ENCODE measurements around the gene TRIM23.
"Not testable (repeated sequence)": the region's sequence is repeated elsewhere in the genome, so short reads cannot be mapped to it uniquely, and the experiment has no call there.

Gene TRIM23

DNA sequence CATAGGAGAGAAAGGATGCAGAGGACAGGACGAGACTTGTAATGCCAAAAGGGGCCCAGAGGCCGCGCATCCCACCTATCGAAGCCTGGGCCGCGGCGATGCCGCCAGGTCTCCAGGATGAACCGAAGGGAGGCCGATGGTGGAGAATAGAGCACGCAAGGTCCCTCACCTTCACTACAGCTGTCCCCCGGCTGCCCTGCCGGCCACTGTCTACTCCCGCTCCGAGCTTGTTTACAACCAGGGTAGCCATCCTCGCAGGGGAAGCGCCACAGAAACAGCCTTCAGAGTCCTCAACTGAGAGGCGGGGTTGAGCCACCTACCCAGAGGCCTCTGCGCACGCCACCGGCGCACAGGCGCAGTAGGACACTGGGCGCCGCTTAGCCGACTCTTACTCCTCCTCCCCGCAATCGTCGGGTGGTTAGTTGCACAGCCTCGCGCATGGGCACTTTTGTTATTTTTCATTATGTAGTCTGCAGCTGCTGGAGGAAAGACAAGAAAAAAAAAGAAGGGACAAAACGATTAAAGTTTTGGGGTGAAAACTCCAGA is at the start of gene TRIM23:
Gene TRIM23 (minus strand): TSS at position 309 of the 546 bp plus-strand sequence. CDS start 59 bp downstream, at position 250.
- peak; percentile 94 for DNase-seq (ENCODE audit: low read depth)

DNA sequence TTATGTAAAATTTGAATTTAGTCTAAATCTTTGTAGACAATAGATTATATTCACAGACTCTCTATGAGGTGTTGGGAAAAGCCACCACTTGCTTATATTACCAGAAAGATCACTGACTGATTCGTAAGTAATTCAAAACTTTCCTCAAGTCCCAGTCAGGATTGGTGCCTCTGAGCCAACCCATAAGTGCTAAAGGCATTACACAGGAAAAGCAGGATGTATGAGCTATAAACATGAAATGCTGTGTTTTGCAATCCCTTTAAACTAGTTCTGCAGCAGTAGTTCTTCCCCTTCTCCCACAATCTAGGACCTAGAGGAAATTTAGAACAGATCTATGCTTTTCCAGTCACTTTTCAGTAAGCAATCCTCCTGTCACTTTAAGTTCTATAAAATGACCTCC is 48.7 kb upstream of the TRIM23 start:
- peak; percentile 69 for DNase-seq (ENCODE audit: low read depth)

DNA sequence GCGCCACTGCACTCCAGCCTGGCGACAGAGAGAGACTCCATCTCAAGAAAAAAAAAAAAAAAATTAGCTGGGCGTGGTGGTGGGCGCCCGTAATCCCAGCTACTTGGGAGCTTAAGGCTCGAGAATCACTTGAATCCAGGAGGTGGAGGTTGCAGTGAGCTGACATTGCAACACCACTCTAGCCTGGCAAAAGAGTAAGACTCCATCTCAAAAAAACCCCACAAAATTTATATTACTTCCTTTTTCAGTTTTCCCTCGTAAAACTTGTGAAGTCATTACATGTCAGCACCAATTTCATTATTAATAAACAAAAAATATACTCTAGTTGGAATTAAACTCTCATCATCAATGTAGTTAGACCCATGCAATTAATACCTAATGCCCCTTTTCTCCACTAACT is 44.6 kb upstream of the TRIM23 start:
- DNase-seq (ENCODE audit: low read depth) = no peak

DNA sequence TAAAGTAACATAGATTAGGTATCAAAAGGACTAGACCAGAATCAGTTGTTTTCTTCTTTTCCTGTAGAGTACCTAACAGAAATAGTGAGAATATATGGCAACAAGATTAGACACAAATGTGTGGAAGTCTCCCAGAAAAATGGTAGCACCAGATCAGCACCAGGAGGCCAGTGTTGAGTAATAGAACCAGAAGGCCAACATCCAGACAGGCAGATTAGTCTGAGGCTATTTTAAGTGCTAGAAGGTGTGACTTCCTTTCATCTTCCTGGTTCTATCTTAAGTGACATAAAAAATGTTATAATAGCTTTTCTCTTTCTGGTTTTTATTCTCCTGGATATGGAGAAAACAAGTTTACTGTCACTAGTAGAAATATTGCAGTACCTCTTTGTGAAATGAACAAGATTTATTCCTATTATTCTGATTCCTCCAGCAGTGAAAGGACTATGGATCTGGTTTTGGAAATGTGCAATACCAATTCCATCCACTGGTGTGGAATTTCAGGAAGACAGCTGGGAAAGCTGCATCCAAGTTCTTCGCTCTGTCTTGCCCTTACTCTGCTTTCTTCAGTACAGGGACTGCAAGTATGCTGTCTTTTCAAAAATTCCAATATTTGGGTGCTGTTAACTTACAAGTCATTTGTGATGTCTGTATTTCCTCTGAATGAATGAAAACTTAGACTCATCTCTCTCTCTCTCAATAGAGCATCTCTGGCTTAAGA is 39.8 kb upstream of the TRIM23 start:
- peak; percentile 52 for DNase-seq (ENCODE audit: low read depth)

DNA sequence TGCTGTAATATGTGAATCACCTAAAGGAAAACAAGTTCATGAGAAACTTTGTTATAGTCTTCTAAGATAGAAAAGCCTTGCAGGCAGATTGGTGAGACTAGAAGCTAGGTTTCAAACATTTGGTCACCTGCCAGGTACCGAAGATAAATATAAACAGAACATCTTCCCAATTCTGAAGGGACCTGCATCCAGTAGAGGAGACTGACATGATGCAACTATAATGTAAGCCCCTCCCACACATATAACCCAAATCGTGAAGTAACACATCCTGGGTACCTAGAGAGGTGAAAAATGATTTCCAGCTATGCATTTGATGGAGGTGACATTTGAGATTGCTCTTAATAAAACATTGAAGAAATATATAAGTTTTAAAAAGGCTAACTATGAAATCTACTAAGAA is 30.6 kb upstream of the TRIM23 start:
- DNase-seq (ENCODE audit: low read depth) = no peak

DNA sequence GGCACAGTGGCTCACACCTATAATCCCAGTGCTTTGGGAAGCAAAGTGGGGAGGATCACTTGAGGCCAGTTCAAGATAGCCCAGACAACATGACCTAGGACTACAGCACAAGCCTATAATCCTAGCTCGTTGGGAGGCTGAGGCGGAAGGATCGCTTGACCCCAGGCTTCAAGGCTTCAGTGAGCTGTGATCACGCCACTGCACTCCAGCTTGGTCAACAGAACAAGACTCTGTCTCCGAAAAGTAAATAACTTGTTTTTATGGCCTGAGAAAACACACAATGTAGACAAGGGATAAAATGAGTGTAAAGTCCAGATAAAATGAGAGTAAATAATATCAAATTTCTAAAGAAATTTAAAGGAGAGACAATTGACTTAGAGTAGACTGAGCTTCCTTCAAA is 27.0 kb upstream of the TRIM23 start:
- DNase-seq (ENCODE audit: low read depth) = no peak

DNA sequence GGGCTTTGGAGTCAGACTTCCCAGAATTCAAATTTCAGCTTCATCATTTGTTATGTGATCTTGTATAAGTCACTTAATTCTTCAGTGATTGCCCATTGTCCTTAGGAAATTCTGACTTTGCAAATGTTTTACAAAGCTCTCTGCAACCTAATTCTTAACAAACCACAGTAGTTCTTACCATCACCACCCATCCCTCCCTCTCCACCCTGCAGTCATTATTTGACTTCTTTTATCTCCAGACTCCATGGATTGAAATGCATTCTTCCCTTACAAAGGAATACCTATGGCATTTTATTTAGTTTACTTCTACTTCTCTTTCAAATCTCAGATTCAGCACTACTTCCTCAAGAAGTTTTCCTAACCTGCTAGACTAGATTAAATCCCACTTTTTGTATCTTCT is 23.8 kb upstream of the TRIM23 start:
- no peak for DNase-seq (ENCODE audit: low read depth)

DNA sequence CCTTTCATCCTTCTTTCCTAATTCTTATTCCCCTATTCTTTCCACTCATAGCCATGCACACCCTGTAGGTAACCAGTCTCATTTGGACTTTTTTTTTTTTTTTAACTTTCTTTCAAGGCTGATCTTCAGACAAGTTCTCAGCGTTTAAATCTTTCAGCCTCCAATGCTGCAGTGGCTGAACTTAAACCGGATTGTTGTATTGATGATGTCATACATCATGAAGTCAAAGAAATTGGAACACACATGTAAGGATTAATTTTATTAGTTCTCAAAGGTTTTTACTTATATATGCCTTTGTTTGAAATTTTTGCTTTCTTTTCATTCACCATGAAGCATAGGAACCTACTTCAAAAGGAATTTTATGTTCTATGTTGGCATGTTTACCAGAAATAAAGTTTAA is 22.8 kb upstream of the TRIM23 start:
- no peak for DNase-seq (ENCODE audit: low read depth)

DNA sequence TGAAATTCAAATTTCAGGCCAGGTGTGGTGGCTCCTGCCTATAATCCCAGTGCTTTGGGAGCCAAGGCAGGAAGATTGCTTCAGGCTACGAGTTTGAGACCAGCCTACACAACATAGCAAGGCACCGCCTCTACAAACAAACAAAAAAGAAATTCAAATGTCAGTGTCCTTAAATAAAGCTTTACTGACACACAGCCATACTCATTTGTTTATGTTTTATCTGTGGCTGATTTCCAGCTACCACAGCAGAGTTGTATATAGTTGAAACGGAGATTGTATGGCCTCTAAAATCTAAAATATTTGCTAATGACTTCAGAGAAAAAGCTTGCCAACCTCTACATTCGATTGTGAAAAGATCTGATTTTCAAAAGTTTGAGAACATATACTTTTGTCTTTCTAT is 16.1 kb upstream of the TRIM23 start:
- DNase-seq (ENCODE audit: low read depth) = no peak

DNA sequence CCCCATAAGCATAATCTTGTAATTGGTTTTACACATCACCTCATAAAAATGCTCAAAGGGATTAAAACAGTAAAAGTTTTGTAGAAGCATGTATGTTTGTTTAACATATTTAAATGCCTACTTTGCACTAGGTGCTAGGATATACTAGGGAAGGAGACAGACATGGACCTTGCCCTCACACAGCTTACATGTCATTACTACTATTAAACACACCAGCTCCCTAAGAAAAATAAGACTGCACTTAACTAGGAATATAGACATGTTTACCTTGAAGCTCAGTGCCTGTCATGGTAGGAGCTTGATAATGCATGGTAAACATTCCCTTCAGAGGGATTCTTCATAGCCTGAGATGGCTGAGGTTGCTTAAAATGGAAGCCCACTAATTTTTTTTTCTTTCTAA is 6.8 kb upstream of the TRIM23 start:
- no peak for DNase-seq (ENCODE audit: low read depth)

DNA sequence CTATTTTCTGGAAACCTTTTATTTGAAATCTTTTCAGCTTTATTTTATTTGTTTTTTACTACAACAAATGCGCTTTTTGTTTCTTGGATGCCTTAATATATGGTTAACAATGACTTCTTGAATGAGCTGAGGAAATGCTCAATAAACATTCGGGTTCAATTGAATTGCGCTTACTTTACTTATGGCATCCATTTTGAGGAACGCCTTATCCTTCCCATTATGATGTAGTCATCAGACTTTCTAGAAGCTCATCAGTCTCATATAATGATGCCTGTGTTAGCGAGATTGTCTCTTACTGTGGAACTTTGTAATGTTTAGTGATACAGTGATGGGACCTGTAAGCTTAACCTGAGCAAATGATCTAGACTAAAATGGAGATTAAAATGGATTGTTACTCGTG is 1.6 kb upstream of the TRIM23 start:
- DNase-seq (ENCODE audit: low read depth) = peak; percentile 19

DNA sequence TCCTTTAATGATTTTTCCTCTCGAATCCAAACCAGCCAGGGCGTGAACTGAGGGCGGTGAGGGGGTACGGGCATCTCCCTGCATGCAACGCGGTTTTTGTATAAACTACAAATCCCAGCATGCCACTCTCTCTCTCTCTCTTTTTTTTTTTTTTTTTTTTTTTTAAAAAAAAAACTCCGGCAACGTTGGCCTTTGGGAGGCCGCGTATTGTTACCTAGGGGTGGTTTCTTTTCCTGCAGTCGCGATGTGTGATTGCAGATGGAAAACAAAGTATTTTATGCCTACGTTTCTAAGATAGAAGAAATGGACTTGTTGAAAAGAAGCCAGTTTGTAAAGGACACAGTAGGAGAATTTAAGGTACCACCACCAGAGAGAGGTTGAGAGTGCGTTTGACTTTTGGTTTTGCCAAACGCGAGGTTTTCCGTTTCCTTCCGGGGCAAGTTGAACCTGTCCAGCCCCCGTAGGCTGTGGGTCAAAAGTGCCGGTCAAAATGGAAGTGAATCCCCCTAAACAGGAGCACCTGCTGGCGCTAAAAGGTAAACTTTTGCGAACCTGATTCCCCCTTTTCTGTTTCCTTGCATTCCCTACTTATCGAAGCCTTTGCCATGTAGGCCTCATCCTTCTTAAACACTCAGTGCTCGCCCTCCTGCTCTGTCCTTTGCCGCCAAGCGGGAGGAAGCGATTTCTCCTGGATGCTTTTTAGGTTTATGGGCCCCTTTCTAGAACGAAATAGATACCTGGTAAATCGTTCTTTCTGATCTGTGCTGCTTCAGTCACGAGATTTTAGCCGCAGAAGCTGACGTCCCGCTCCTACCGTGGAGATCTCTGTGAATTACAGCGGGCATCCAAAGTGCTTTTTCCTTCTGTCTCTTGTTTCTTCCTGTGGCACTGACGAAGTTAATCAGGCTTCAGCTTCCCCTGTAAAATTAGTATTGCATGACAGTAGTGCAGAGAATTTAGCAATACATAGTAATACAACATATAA is 730 bp upstream of the TRIM23 start, which contains the start of the genes SHLD3 and TRAPPC13:
Gene SHLD3 (plus strand): TSS at position 457 of the 985 bp plus-strand sequence. CDS start 4,561 bp downstream, outside the sequence.
Gene TRAPPC13 (plus strand): TSS at position 457 of the 985 bp plus-strand sequence. CDS start 34 bp downstream, at position 491.
- peak; percentile 95 for DNase-seq (ENCODE audit: low read depth)

DNA sequence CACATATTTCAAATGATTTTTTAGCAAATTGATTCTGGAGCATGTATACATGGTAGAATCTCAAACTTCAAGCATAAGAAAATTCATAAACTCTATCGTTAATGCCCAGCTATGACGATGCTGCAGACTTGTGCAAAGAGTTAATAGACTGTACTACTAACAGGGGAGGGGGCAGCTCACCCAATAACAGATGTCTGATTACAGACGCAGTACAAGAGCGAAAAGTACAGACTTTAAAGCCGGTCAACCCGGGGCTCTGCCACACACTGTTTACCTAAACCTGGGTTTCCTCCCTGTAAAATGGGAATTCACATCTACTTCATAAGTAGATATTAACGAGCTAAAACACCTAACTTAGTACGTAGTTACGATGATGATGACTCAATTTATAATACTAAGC is 651 bp downstream of the TRIM23 start:
- DNase-seq (ENCODE audit: low read depth) = peak; percentile 10

DNA sequence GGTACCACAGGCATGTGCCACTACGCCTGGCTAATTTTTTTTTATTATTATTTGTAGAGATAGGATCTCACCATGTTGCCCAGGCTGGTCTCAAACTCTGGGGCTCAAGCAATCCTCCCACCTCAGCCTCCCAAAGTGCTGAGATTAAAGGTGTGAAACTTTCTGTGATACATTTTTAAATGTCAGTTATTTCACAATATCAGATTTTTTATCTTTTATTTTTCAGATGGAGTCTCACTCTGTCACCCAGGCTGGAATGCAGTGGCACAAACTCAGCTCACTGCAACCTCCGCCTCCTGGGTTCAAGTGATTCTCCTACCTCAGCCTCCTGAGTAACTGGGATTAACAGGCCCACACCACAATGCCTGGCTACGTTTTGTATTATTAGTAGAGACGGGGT is 2.2 kb downstream of the TRIM23 start:
- not testable (repeated sequence) for DNase-seq (ENCODE audit: low read depth)

DNA sequence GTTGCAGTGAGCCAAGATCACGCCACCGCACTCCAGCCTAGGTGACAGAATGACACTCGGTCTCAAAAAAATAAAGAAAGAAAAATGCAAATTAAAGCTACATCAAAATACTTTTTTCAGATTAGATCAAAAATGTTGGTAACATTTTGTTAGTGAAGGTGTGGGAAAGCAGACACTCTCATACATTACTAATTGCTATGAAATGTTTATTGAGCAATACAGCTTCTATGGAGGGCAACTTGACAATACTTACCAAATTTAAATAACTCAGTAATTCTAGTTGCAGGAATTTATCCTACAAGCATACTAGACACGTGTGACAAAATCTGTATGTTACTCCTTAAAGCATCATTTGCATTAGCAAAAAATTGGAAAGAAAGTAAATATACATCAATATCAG is 4.1 kb downstream of the TRIM23 start:
- DNase-seq (ENCODE audit: low read depth) = no peak

DNA sequence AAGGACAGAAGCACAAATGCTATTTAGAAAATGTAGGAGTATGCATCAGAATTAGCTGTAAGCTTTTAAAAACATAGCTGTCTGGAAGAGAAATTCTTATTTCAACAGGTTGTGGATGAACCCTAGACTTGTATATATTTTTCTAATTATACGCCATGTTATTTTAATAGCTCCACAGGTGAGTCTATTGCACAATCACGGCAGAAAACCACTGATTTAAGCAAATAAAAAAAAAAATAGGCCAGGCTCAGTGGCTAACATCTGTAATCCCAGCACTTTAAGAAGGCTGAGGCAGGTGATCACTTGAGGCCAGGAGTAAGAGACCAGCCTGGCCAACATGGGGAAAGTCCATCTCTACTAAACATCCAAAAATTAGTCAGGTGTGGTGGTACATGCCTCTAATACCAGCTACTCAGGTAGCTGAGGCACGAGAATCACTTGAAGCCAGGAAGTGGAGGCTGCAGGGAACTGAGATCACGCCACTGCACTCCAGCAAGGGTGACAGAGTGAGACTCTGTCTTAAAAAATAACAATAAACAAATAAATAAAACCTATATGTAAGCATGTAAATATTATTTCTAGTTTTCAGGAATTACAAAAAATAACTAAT is 11.7 kb downstream of the TRIM23 start:
- DNase-seq (ENCODE audit: low read depth) = no peak

DNA sequence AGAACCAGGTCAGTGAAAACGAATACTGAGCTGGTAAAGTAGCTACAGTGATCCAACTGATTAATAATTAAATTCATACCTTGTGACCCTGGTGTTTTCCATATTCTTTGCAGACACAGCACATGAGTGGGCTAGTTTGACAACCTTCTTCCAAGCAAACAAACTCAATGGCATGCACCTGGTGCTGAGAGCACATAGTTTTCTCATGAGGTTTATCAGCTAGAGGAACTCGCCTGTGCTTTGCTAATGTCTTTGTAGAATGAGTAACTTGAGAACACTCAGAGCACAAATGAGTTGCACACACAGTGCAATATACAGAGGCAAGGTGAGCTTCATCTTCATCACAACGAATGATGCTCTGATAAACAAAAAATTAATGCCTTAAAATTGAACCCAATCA is 12.6 kb downstream of the TRIM23 start:
- no peak for DNase-seq (ENCODE audit: low read depth)

DNA sequence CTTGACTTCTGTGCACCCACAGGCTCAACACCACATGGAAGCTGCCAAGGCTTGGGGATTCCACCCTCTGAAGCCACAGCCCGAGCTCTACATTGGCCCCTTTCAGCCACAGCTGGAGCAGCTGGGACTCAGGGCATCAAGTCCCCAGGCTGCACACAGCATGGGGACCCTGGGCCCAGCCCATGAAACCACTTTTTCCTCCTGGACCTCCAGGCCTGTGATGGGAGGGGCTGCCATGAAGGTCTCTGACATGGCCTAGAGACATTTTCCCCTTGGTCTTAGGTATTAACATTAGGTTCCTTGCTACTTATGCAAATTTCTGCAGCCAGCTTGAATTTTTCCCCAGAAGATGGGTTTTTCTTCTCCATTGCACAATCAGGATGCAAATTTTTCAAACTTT is 22.4 kb downstream of the TRIM23 start:
- not testable (repeated sequence) for DNase-seq (ENCODE audit: low read depth)

DNA sequence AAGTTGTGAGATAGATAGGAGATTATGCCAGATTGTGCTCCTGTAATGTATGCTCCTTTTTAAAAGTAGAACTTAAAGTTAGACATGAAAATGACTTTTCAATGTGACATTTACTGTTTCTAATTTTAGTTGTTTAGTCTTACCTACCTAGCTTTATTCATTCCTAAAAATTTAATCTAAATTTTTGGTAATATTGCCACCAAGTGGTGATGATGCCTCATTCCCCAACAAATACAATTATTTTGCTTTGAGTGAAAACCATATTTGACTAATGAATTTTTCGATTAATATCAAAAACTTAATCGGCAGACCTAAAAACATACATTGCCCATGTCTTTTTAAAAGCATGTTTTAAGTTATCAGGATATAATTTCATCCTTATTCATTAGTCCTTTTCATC is 35.4 kb downstream of the TRIM23 start:
- no peak for DNase-seq (ENCODE audit: low read depth)

DNA sequence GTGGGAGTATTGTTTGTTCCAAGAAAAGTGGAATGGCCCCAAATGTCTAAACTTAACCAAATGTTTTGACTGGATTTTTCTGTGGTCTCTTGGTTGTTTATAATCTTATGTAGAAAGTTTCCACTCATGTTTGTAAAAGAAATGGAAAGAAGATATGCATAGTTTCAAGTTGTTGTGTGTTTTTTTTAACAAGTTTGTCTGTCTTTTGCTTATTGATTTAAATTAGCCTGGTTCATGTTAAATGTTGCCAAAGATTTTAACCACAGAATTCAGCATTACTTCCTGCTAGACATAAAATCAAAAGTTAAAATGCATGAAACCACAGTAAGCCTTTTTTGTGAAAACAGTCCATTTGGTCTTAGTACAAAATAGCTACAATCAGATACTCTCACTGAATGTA is 47.0 kb downstream of the TRIM23 start:
- no peak for DNase-seq (ENCODE audit: low read depth)

DNA sequence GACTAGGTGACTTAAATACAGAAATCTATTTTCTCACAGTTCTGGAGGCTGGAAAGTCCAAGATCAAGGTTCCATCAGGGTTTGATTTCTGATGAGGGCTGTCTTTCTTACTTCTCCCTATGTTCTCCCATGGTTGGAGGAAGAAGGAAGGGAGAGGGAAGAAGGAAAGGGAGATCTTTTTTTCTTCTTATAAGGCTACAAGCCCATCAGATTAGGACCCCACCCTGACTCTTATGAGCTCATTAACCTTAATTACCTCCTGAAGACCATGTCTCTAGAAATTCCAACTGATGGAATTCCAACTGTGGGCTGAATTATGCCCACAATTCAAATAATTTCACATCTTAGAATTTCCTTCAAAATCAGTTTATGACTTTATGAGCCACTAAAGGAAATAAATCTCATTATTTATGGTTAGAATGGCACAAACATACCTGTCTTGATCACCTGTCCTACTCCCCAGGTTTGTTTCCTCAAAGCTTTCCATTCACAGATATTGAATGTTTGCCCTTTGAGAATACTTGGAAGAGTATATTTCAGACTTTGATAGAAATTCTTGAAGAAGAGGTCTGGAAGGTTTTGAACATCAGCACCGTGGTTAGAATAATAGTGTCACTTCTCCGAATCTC is 53.4 kb downstream of the TRIM23 start:
- DNase-seq (ENCODE audit: low read depth) = no peak

DNA sequence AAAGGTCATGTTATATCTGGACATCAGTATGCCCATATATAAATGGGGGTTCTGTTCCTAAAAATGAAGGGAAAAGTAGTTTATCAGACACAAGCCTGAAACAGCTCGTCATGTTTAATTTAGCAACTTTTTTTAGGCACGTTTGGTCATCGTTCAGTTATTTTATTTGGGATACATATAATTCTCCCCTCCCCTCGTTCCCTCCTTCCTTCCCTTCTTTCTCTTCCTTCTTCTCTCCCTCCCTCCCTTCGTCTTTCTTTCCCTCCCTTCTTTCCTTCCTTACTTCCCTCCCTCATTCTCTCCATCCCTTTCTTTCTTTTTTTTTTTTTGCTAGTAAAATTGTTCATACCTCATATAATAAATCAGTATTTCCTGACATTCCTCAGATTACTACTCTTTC is 57.6 kb downstream of the TRIM23 start:
- no peak for DNase-seq (ENCODE audit: low read depth)

Data from ELR (cell line).